Stimulated activated CD4-positive, alpha-beta T cell treated with anti-CD3 and anti-CD28 coated beads, Interleukin-1b, Interleukin-23, amount 100 ng/mL, for 1 hour (primary cell): Measurements from ENCODE around the gene DEPDC5.
"Not testable (repeated sequence)": the region's sequence is repeated elsewhere in the genome, so short reads cannot be mapped to it uniquely, and the experiment has no call there.

Experiments
- DNase-seq, 2 donors: peaks; one replicate each; pipeline ENCODE4 v3.0.0-alpha.2; 2020; ENCODE audit warnings: low read depth in 2 of 2

The DEPDC5 gene

GRCh38 chr22:31753634-31754501 lies at the start of gene DEPDC5:
DEPDC5 (plus strand) TSS chr22:31754019; CDS start chr22:31754922, 903 bp downstream.
- DNase-seq = peak; percentile 93 to 96

GRCh38 chr22:31707519-31707918 lies 46.3 kb upstream of the DEPDC5 start:
- no peak for DNase-seq

GRCh38 chr22:31711226-31711625 lies 42.6 kb upstream of the DEPDC5 start:
- not testable (repeated sequence) for DNase-seq

GRCh38 chr22:31715147-31715778 lies 38.6 kb upstream of the DEPDC5 start:
- DNase-seq = no peak

GRCh38 chr22:31719850-31720471 lies 33.9 kb upstream of the DEPDC5 start:
- no peak for DNase-seq

GRCh38 chr22:31723723-31724122 lies 30.1 kb upstream of the DEPDC5 start:
- DNase-seq = no peak

GRCh38 chr22:31726692-31727091 lies 27.1 kb upstream of the DEPDC5 start:
- no peak for DNase-seq

- DNase-seq = no peak
Observed at GRCh38 chr22:31728857-31729256, 25.0 kb upstream of the DEPDC5 start.

GRCh38 chr22:31730344-31730711 lies 23.5 kb upstream of the DEPDC5 start:
- no peak for DNase-seq

GRCh38 chr22:31732089-31732829 lies 21.6 kb upstream of the DEPDC5 start:
- no peak for DNase-seq

- DNase-seq = no peak
Observed at GRCh38 chr22:31733580-31734079, 20.2 kb upstream of the DEPDC5 start.

GRCh38 chr22:31734512-31734911 lies 19.3 kb upstream of the DEPDC5 start:
- no peak for DNase-seq

- DNase-seq = no peak
Observed at GRCh38 chr22:31736458-31736857, 17.4 kb upstream of the DEPDC5 start.

- DNase-seq = no peak
Observed at GRCh38 chr22:31737932-31738331, 15.9 kb upstream of the DEPDC5 start.

- DNase-seq = no peak
Observed at GRCh38 chr22:31738566-31738965, 15.3 kb upstream of the DEPDC5 start.

GRCh38 chr22:31739795-31740201 lies 14.0 kb upstream of the DEPDC5 start:
- DNase-seq = no peak

- not testable (repeated sequence) for DNase-seq
Observed at GRCh38 chr22:31740314-31740713, 13.5 kb upstream of the DEPDC5 start.

GRCh38 chr22:31742115-31742514 lies 11.7 kb upstream of the DEPDC5 start:
- no peak for DNase-seq

- DNase-seq = no peak
Observed at GRCh38 chr22:31742682-31743081, 11.1 kb upstream of the DEPDC5 start.

- no peak for DNase-seq
Observed at GRCh38 chr22:31743871-31744270, 9.9 kb upstream of the DEPDC5 start.

- no peak for DNase-seq
Observed at GRCh38 chr22:31747441-31747840, 6.4 kb upstream of the DEPDC5 start.

GRCh38 chr22:31748490-31748889 lies 5.3 kb upstream of the DEPDC5 start:
- no peak for DNase-seq
